ENCODE results near the gene TRPM7.

Gene TRPM7

DNA sequence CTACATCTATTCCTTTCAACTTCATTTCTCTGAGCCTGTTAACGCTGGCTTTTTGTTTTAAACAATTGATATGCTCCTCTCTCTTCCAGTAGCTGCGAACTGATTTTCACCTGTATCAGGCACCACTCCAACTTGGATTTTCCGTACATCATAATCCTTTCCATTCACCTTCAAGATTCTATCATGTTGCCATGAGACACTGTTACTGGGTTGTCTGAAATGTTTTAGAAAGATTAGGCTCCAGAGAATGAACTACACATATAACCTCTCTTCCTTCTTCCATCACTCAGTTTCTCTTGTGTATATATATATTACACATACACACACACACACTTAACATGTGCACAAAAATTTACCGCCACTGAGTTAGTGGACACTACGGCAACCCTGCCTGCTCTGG, 140.0 kb downstream of the TRPM7 start, which contains the start of gene USP50:
TSS of gene USP50 (minus strand) at position 101 of the 400 bp plus-strand sequence. CDS start 141 bp downstream, outside the sequence.
- Histone ChIP-seq H3K4me2 (ENCODE audit: low read length) (no peak within 1 kb of the TSS), H3K23ac (ENCODE audit: low read length) (peak within 1 kb of the TSS; percentile 40), H4K12ac (ENCODE audit: low read depth, low read length) (no peak within 1 kb of the TSS), H3K18ac (ENCODE audit: low read length) (no peak within 1 kb of the TSS), H3K79me1 (ENCODE audit: low read length) (no peaks in the 10 kb centered on the region), H3K27ac (ENCODE audit: low read depth, low read length) (no peak within 1 kb of the TSS), H3K27me3 (ENCODE audit: insufficient read depth, low read length) (no peaks in the 10 kb centered on the region), H4K8ac (ENCODE audit: low read depth, low read length) (no peak within 1 kb of the TSS), H3K9me3 (ENCODE audit: insufficient read depth, low read depth, low read length) (no peaks in the 10 kb centered on the region), H2BK12ac (ENCODE audit: low read length) (no peak within 1 kb of the TSS), H3K36me3 (ENCODE audit: control insufficient read depth in 1 of 2, insufficient read depth in 2 of 2, low read length in 2 of 2) (no peaks in the 10 kb centered on the region), H3K4me1 (ENCODE audit: control insufficient read depth in 1 of 2, insufficient read depth in 2 of 2, low read length in 2 of 2) (no peaks in the 10 kb centered on the region), H3K79me2 (ENCODE audit: control insufficient read depth, insufficient read depth, low read length, poor library complexity) (no peaks in the 10 kb centered on the region), H2BK120ac (ENCODE audit: insufficient read depth, low read length, poor library complexity) (no peak within 1 kb of the TSS), H3K14ac (ENCODE audit: low read length) (no peak within 1 kb of the TSS), H2BK5ac (ENCODE audit: low read depth, low read length, poor library complexity) (no peak within 1 kb of the TSS), H2AK5ac (ENCODE audit: low read length) (no peak within 1 kb of the TSS), H3K9ac (ENCODE audit: low read length) (no peak within 1 kb of the TSS), H4K91ac (ENCODE audit: low read depth, low read length) (no peak within 1 kb of the TSS), H3K4me3 (ENCODE audit: low read depth, low read length) (no peak within 1 kb of the TSS), H2AFZ (ENCODE audit: insufficient read depth, low read length, poor library complexity) (no peak within 1 kb of the TSS), H3K4ac (ENCODE audit: low read depth, low read length) (no peak within 1 kb of the TSS)
- no CpG with 5 or more reads among the region's 5 CpGs for WGBS (ENCODE audit: extremely low coverage, insufficient coverage, insufficient read length)
- no peak for DNase-seq

DNA sequence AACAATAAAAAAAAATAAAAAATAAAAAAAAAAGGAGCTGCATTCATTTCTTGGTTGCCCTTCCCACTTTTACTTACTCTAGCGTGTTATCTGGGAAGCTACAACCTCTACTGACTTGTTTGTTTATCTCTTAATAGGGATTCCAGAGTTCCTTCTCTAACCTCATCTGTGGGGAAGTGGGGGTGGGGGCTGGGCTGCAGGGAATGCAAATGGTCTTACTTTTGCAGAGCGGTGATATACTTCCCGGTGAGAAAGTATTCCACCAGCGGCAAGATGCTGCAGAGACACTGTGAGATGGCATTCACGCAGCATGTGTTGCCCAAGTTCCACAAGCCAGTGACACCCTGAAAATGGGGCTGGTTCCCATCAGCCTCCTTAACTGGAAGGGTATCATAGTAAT, 142.2 kb downstream of the TRPM7 start:
- Histone ChIP-seq H3K23ac (ENCODE audit: low read length) (no peak overlapping the region), H3K36me3 (ENCODE audit: control insufficient read depth in 1 of 2, insufficient read depth in 2 of 2, low read length in 2 of 2) (no peaks in the 10 kb centered on the region), H4K12ac (ENCODE audit: low read depth, low read length) (no peak overlapping the region), H3K9me3 (ENCODE audit: insufficient read depth, low read depth, low read length) (no peaks in the 10 kb centered on the region), H3K4me3 (ENCODE audit: low read depth, low read length) (no peak overlapping the region), H3K4me1 (ENCODE audit: control insufficient read depth in 1 of 2, insufficient read depth in 2 of 2, low read length in 2 of 2) (no peaks in the 10 kb centered on the region), H3K4ac (ENCODE audit: low read depth, low read length) (no peak overlapping the region), H3K9ac (ENCODE audit: low read length) (peak overlapping the region; percentile 7), H2AFZ (ENCODE audit: insufficient read depth, low read length, poor library complexity) (no peak overlapping the region), H3K27ac (ENCODE audit: low read depth, low read length) (no peak overlapping the region), H3K14ac (ENCODE audit: low read length) (no peak overlapping the region), H2BK5ac (ENCODE audit: low read depth, low read length, poor library complexity) (no peak overlapping the region), H3K79me1 (ENCODE audit: low read length) (no peaks in the 10 kb centered on the region), H3K79me2 (ENCODE audit: control insufficient read depth, insufficient read depth, low read length, poor library complexity) (no peaks in the 10 kb centered on the region), H4K91ac (ENCODE audit: low read depth, low read length) (no peak overlapping the region), H3K18ac (ENCODE audit: low read length) (no peak overlapping the region), H3K4me2 (ENCODE audit: low read length) (no peak overlapping the region), H4K8ac (ENCODE audit: low read depth, low read length) (no peak overlapping the region), H3K27me3 (ENCODE audit: insufficient read depth, low read length) (no peaks in the 10 kb centered on the region), H2AK5ac (ENCODE audit: low read length) (no peak overlapping the region), H2BK120ac (ENCODE audit: insufficient read depth, low read length, poor library complexity) (no peak overlapping the region), H2BK12ac (ENCODE audit: low read length) (no peak overlapping the region)
- WGBS (ENCODE audit: extremely low coverage, insufficient coverage, insufficient read length), result no CpG with 5 or more reads among the region's 5 CpGs
- no peak for DNase-seq

GRCh38 chr15:50543556-50543955, 143.0 kb downstream of the TRPM7 start:
- Histone ChIP-seq H3K36me3 (ENCODE audit: control insufficient read depth in 1 of 2, insufficient read depth in 2 of 2, low read length in 2 of 2) (no peaks in the 10 kb centered on the region), H2BK5ac (ENCODE audit: low read depth, low read length, poor library complexity) (no peak overlapping the region), H3K4me1 (ENCODE audit: control insufficient read depth in 1 of 2, insufficient read depth in 2 of 2, low read length in 2 of 2) (no peaks in the 10 kb centered on the region), H2BK12ac (ENCODE audit: low read length) (no peak overlapping the region), H3K27me3 (ENCODE audit: insufficient read depth, low read length) (no peaks in the 10 kb centered on the region), H2BK120ac (ENCODE audit: insufficient read depth, low read length, poor library complexity) (no peak overlapping the region), H3K4me2 (ENCODE audit: low read length) (no peak overlapping the region), H3K9ac (ENCODE audit: low read length) (no peak overlapping the region), H3K79me2 (ENCODE audit: control insufficient read depth, insufficient read depth, low read length, poor library complexity) (no peaks in the 10 kb centered on the region), H3K4ac (ENCODE audit: low read depth, low read length) (no peak overlapping the region), H3K79me1 (ENCODE audit: low read length) (no peaks in the 10 kb centered on the region), H3K23ac (ENCODE audit: low read length) (no peak overlapping the region), H2AK5ac (ENCODE audit: low read length) (no peak overlapping the region), H3K27ac (ENCODE audit: low read depth, low read length) (no peak overlapping the region), H4K12ac (ENCODE audit: low read depth, low read length) (no peak overlapping the region), H2AFZ (ENCODE audit: insufficient read depth, low read length, poor library complexity) (no peak overlapping the region), H3K4me3 (ENCODE audit: low read depth, low read length) (no peak overlapping the region), H4K91ac (ENCODE audit: low read depth, low read length) (no peak overlapping the region), H3K14ac (ENCODE audit: low read length) (no peak overlapping the region), H4K8ac (ENCODE audit: low read depth, low read length) (no peak overlapping the region), H3K9me3 (ENCODE audit: insufficient read depth, low read depth, low read length) (no peaks in the 10 kb centered on the region), H3K18ac (ENCODE audit: low read length) (no peak overlapping the region)
- no CpG with 5 or more reads among the region's 3 CpGs for WGBS (ENCODE audit: extremely low coverage, insufficient coverage, insufficient read length)
- no peak for DNase-seq

DNA sequence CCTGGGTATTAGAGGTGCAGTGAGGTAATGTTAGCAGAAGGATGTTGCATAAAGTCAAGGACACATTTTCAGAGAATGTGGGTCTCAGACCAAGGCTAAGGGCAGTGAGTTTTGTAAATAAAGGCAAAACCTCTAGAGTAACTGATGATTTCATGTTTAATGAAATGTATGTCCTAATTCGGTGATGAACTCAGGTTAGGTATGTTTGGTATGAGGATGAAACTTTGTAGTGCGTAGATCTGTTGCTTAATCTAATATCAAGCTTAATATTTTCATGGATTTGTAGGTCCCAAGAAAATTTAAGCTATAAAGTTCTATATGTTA, 143.7 kb downstream of the TRPM7 start:
- Histone ChIP-seq H3K9me3 (ENCODE audit: insufficient read depth, low read depth, low read length) (no peaks in the 10 kb centered on the region), H2AK5ac (ENCODE audit: low read length) (no peak overlapping the region), H2AFZ (ENCODE audit: insufficient read depth, low read length, poor library complexity) (no peak overlapping the region), H4K91ac (ENCODE audit: low read depth, low read length) (no peak overlapping the region), H3K14ac (ENCODE audit: low read length) (no peak overlapping the region), H2BK12ac (ENCODE audit: low read length) (no peak overlapping the region), H2BK5ac (ENCODE audit: low read depth, low read length, poor library complexity) (no peak overlapping the region), H3K79me2 (ENCODE audit: control insufficient read depth, insufficient read depth, low read length, poor library complexity) (no peaks in the 10 kb centered on the region), H3K18ac (ENCODE audit: low read length) (no peak overlapping the region), H3K79me1 (ENCODE audit: low read length) (no peaks in the 10 kb centered on the region), H3K23ac (ENCODE audit: low read length) (no peak overlapping the region), H3K27ac (ENCODE audit: low read depth, low read length) (no peak overlapping the region), H3K4me1 (ENCODE audit: control insufficient read depth in 1 of 2, insufficient read depth in 2 of 2, low read length in 2 of 2) (no peaks in the 10 kb centered on the region), H2BK120ac (ENCODE audit: insufficient read depth, low read length, poor library complexity) (no peak overlapping the region), H3K36me3 (ENCODE audit: control insufficient read depth in 1 of 2, insufficient read depth in 2 of 2, low read length in 2 of 2) (no peaks in the 10 kb centered on the region), H4K12ac (ENCODE audit: low read depth, low read length) (no peak overlapping the region), H3K27me3 (ENCODE audit: insufficient read depth, low read length) (no peaks in the 10 kb centered on the region), H3K4ac (ENCODE audit: low read depth, low read length) (no peak overlapping the region), H4K8ac (ENCODE audit: low read depth, low read length) (no peak overlapping the region), H3K9ac (ENCODE audit: low read length) (no peak overlapping the region), H3K4me3 (ENCODE audit: low read depth, low read length) (no peak overlapping the region), H3K4me2 (ENCODE audit: low read length) (no peak overlapping the region)
- DNase-seq, result peak in 1 of 2 donors; percentile 21
- WGBS (ENCODE audit: extremely low coverage, insufficient coverage, insufficient read length), result no CpG with 5 or more reads among the region's 2 CpGs
